SK-N-SH (cell line): ENCODE results near the gene ENKUR. TPM values are rescaled to one million over a fixed set of nuclear protein-coding genes. Genes with fewer than 3 reads are reported as not detected.

Experiments
- CTCF ChIA-PET: fragments of 300-600, 350-600 bp; formaldehyde crosslinking; extraction: SDS; loops from one replicate; lab custom pipeline; 2021; lab: Yijun Ruan, JAX
- POLR2A ChIA-PET: fragments of 350-600 bp; sonication (Branson Sonifier 250); formaldehyde crosslinking; extraction: SDS; loops from one replicate; lab custom pipeline; 2020; ENCODE audit warnings: antibody characterized with exemption, inconsistent platforms; lab: Yijun Ruan, JAX
- DNase-seq: peaks from one replicate; pipeline ENCODE4 v3.0.0; 2012
- H2AFZ ChIP-seq: fragments of 200-600 bp; sonication (generic); 2 replicates; pipeline ENCODE4 v1.8.1; 2016; ENCODE audit warnings: antibody characterized with exemption, mild to moderate bottlenecking, low read depth
- H3F3A ChIP-seq: fragments of 200-600 bp; sonication (generic); replicated peaks from 2 replicates; pipeline ENCODE3; 2016; ENCODE audit warnings: antibody characterized with exemption, mild to moderate bottlenecking; ENCODE audit not compliant: insufficient read depth
- H3K27ac ChIP-seq, 2 experiments: fragments of 200-500 bp in 1 of 2; fragments of 200-600 bp in 1 of 2; sonication (Bioruptor generic) in 1 of 2; sonication (generic), shearing (Covaris generic) in 1 of 2; 2 replicates each; pipeline versions ENCODE4 v1.5.1 to v1.6.1; 2014 to 2016; ENCODE audit warnings: low read depth in 2 of 2, inconsistent platforms in 1 of 2, low read length in 1 of 2, mild to moderate bottlenecking in 1 of 2, mixed read lengths in 1 of 2
- H3K27me3 ChIP-seq: fragments of 200-600 bp; sonication (generic), shearing (Covaris generic); 2 replicates; pipeline ENCODE4 v1.6.1; 2016; ENCODE audit warnings: mixed run types; ENCODE audit not compliant: insufficient read depth
- H3K36me3 ChIP-seq, 2 experiments: fragments of 200-500 bp in 1 of 2; fragments of 200-600 bp in 1 of 2; sonication (Bioruptor generic) in 1 of 2; sonication (generic) in 1 of 2; replicated peaks in 1 of 2; 2 replicates each; pipeline versions ENCODE3 to v1.5.1; 2014 to 2016; ENCODE audit warnings: low read length in 1 of 2, mild to moderate bottlenecking in 1 of 2; ENCODE audit not compliant: insufficient read depth in 2 of 2, control insufficient read depth in 1 of 2
- H3K4me1 ChIP-seq, 2 experiments: fragments of 200-500 bp in 1 of 2; fragments of 200-600 bp in 1 of 2; sonication (Bioruptor generic) in 1 of 2; sonication (generic), shearing (Covaris generic) in 1 of 2; 2 replicates each; pipeline versions ENCODE4 v1.5.1 to v1.6.1; 2014 to 2016; ENCODE audit warnings: low read depth in 1 of 2, low read length in 1 of 2, mixed run types in 1 of 2; ENCODE audit not compliant: insufficient read depth in 2 of 2, control insufficient read depth in 1 of 2
- H3K4me2 ChIP-seq: fragments of 200-600 bp; sonication (generic), shearing (Covaris generic); 2 replicates; pipeline ENCODE4 v1.6.1; 2017; ENCODE audit warnings: mixed run types
- H3K4me3 ChIP-seq, 2 experiments: fragments of 200-500 bp in 1 of 2; fragments of 200-600 bp in 1 of 2; sonication (Bioruptor generic) in 1 of 2; sonication (generic), shearing (Covaris generic) in 1 of 2; 2 replicates each; pipeline versions ENCODE4 v1.5.1 to v1.8.1; 2014 to 2016; ENCODE audit warnings: low read depth in 2 of 2, inconsistent platforms in 1 of 2, low read length in 1 of 2, mild to moderate bottlenecking in 1 of 2, mixed read lengths in 1 of 2, moderate library complexity in 1 of 2
- H3K79me2 ChIP-seq: fragments of 200-600 bp; sonication (generic); 2 replicates; pipeline ENCODE4 v1.8.1; 2017; ENCODE audit warnings: mild to moderate bottlenecking; ENCODE audit not compliant: insufficient read depth
- H3K9ac ChIP-seq: fragments of 200-600 bp; sonication (generic); 2 replicates; pipeline ENCODE4 v1.6.1; 2017; ENCODE audit warnings: mixed run types
- H3K9me2 ChIP-seq: fragments of 200-600 bp; sonication (generic); 2 replicates; pipeline ENCODE4 v1.6.1; 2017; ENCODE audit warnings: mixed run types
- H3K9me3 ChIP-seq: fragments of 200-600 bp; sonication (generic); 2 replicates; pipeline ENCODE4 v1.6.1; 2017; ENCODE audit warnings: mixed run types, mild to moderate bottlenecking, moderate library complexity
- H4K20me1 ChIP-seq: fragments of 200-600 bp; sonication (generic); 2 replicates; pipeline ENCODE4 v1.6.1; 2017; ENCODE audit warnings: mild to moderate bottlenecking, mixed run types; ENCODE audit not compliant: insufficient read depth
- CHD2 ChIP-seq: fragments of 150-350 bp; IDR thresholded peaks from 2 replicates; pipeline ENCODE4 v1.6.1; 2018; ENCODE audit warnings: low read length; ENCODE audit not compliant: partially characterized antibody
- CTCF ChIP-seq: fragments of 200-600 bp; sonication (generic); IDR thresholded peaks from 2 replicates; pipeline ENCODE4 v1.6.1; 2017; ENCODE audit warnings: antibody characterized with exemption, mild to moderate bottlenecking, moderate library complexity
- FOSL2 ChIP-seq: IDR thresholded peaks from 2 replicates; pipeline ENCODE4 v1.4.0; 2012; ENCODE audit warnings: low read depth, mild to moderate bottlenecking, moderate library complexity, borderline replicate concordance
- GABPA ChIP-seq: IDR thresholded peaks from 2 replicates; pipeline ENCODE4 v1.4.0; 2012; ENCODE audit warnings: low read depth, mild to moderate bottlenecking
- NFIC ChIP-seq: IDR thresholded peaks from 2 replicates; pipeline ENCODE4 v1.4.0; 2012; ENCODE audit warnings: borderline replicate concordance
- RAD21 ChIP-seq: IDR thresholded peaks from 2 replicates; pipeline ENCODE4 v1.6.1; 2012; ENCODE audit warnings: mild to moderate bottlenecking, low read length
- RCOR1 ChIP-seq: fragments of 150-350 bp; IDR thresholded peaks from 2 replicates; pipeline ENCODE4 v1.6.1; 2017; ENCODE audit warnings: antibody characterized with exemption, low read length
- RXRA ChIP-seq: IDR thresholded peaks from 2 replicates; pipeline ENCODE4 v1.4.0; 2012; ENCODE audit warnings: low read depth, mild to moderate bottlenecking, borderline replicate concordance
- TCF12 ChIP-seq: IDR thresholded peaks from 2 replicates; pipeline ENCODE4 v1.4.0; 2012
- TEAD4 ChIP-seq: IDR thresholded peaks from 2 replicates; pipeline ENCODE4 v1.4.0; 2012; ENCODE audit warnings: mild to moderate bottlenecking, borderline replicate concordance; ENCODE audit not compliant: insufficient read depth
- WGBS: methylation state at CpG from one replicate; pipeline ENCODE4 v1.1.6; 2017; ENCODE audit warnings: low lambda C conversion rate; 5-methylcytosine and 5-hydroxymethylcytosine counted together
- polyA plus RNA-seq, 3 experiments: library from polyadenylated mRNA; depleted of rRNA; stranded (reverse); fragments of >200 nt; gene quantifications; 2 replicates each; pipeline ENCODE4 v1.2.3, GENCODE V29; 2012
- TF ChIP-seq, protein P1 (sequence below): IDR thresholded peaks from 2 replicates; pipeline ENCODE4 v1.6.1; 2012; ENCODE audit warnings: mild to moderate bottlenecking, low read depth, low read length, moderate library complexity
- TF ChIP-seq, protein P2 (sequence below): IDR thresholded peaks from 2 replicates; pipeline ENCODE4 v1.4.0; 2012; ENCODE audit warnings: low read depth, borderline replicate concordance

Gene ENKUR
- polyA plus RNA-seq, 1 of the 3 experiments (the other 2 are of a cell fraction) = 0.13 TPM

- Histone ChIP-seq H3K27ac (no peak overlapping the region), H3K79me2 (no peaks in the 10 kb centered on the region), H3K36me3 (no peaks in the 10 kb centered on the region), H3K9ac (no peak overlapping the region), H3K9me2 (no peaks in the 10 kb centered on the region), H3K27me3 (no peaks in the 10 kb centered on the region), H3F3A (no peaks in the 10 kb centered on the region), H2AFZ (no peak overlapping the region), H4K20me1 (no peaks in the 10 kb centered on the region), H3K4me1 (no peaks in the 10 kb centered on the region), H3K9me3 (no peaks in the 10 kb centered on the region), H3K4me3 (no peak overlapping the region), H3K4me2 (no peak overlapping the region)
- ChIA-PET CTCF (interaction anchor here (0.8 to 3.0 kb wide), 8 partner anchors 9 to 347 kb away, joined by 3 to 17 read pairs (median 4); partner anchors contain the start of genes ENKUR and THNSL1), POLR2A (no interaction called here)
- DNase-seq = no peak
- TF ChIP-seq, protein P1, sequence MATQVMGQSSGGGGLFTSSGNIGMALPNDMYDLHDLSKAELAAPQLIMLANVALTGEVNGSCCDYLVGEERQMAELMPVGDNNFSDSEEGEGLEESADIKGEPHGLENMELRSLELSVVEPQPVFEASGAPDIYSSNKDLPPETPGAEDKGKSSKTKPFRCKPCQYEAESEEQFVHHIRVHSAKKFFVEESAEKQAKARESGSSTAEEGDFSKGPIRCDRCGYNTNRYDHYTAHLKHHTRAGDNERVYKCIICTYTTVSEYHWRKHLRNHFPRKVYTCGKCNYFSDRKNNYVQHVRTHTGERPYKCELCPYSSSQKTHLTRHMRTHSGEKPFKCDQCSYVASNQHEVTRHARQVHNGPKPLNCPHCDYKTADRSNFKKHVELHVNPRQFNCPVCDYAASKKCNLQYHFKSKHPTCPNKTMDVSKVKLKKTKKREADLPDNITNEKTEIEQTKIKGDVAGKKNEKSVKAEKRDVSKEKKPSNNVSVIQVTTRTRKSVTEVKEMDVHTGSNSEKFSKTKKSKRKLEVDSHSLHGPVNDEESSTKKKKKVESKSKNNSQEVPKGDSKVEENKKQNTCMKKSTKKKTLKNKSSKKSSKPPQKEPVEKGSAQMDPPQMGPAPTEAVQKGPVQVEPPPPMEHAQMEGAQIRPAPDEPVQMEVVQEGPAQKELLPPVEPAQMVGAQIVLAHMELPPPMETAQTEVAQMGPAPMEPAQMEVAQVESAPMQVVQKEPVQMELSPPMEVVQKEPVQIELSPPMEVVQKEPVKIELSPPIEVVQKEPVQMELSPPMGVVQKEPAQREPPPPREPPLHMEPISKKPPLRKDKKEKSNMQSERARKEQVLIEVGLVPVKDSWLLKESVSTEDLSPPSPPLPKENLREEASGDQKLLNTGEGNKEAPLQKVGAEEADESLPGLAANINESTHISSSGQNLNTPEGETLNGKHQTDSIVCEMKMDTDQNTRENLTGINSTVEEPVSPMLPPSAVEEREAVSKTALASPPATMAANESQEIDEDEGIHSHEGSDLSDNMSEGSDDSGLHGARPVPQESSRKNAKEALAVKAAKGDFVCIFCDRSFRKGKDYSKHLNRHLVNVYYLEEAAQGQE = no peak
- TF ChIP-seq RAD21 = peak; percentile 45; the same call in 1 of the 2 replicates
- TF ChIP-seq NFIC = peak; percentile 28; the same call in 1 of the 2 replicates
- peak; percentile 60 for TF ChIP-seq CTCF
- WGBS = 4% methylated on average over 1 of the region's 1 CpG
Observed at GRCh38 chr10:24989867-24990266, 26.1 kb downstream of the ENKUR start.

DNA sequence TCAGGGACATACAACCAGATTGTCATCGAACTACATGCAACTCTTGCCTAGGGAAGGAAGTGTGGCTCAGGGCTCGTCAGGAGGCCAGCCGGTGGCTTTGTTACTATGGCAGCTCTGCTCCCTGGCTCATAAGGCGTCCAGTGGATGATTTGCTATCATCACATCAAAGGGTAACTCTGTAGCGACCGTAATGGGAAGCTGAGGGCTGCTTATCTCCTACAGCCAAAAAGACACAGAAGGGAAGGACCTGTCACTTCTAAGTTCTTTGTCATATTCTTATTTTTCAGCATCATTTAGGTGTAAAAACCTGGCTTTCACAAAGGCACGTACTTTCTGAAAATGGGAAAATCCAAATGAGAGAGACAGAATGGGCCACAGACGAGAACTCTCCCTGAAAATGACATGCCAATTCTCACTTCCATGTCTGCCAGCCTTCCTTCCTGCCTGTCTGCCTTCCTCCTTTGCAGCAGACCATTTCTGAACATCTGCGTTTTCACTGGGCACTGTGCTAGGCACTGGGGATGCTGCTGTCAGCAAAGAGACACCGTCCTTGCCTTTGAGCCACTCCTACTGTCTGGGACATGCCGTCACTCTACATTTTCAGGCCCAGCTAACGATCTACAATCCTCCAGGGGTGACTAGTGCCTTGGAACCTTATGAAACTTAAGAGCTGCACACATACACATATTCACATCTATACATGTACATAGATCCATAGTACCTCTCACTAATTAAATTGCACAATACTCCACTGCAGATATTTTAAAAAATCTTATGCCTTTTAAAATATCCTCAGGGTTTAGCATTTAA lies 26.9 kb downstream of the ENKUR start:
- Histone ChIP-seq H3K4me1 (no peaks in the 10 kb centered on the region), H3K79me2 (no peaks in the 10 kb centered on the region), H2AFZ (peak overlapping the region; percentile 3; the same call in 1 of the 2 replicates), H3K27me3 (no peaks in the 10 kb centered on the region), H3K9ac (no peak overlapping the region), H3K27ac (no peak overlapping the region), H3K9me2 (no peaks in the 10 kb centered on the region), H3K9me3 (no peaks in the 10 kb centered on the region), H3K36me3 (no peaks in the 10 kb centered on the region), H3K4me2 (no peak overlapping the region), H4K20me1 (no peaks in the 10 kb centered on the region), H3F3A (no peaks in the 10 kb centered on the region), H3K4me3 (no peak overlapping the region)
- ChIA-PET POLR2A (no interaction called here), CTCF (interaction anchor here (1.0 to 3.0 kb wide), 8 partner anchors 10 to 346 kb away, joined by 4 to 17 read pairs (median 4); partner anchors contain the start of genes ENKUR and THNSL1)
- TF ChIP-seq RCOR1 (no peak), CHD2 (no peak), FOSL2 (no peak), TEAD4 (no peak), TCF12 (no peak), RXRA (no peak), GABPA (no peak)
- TF ChIP-seq, protein P2, sequence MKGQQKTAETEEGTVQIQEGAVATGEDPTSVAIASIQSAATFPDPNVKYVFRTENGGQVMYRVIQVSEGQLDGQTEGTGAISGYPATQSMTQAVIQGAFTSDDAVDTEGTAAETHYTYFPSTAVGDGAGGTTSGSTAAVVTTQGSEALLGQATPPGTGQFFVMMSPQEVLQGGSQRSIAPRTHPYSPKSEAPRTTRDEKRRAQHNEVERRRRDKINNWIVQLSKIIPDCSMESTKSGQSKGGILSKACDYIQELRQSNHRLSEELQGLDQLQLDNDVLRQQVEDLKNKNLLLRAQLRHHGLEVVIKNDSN = no peak
- TF ChIP-seq, protein P1 = no peak
- WGBS = 88% methylated on average over 9 of the region's 12 CpGs
- DNase-seq = no peak
